Hepatocyte (in vitro differentiated cells): ENCODE data around the gene SHPK.

Experiments
- CTCF ChIP-seq: fragments of 200-600 bp; sonication (generic); IDR thresholded peaks from 2 replicates; pipeline ENCODE4 v1.5.1; 2016; ENCODE audit warnings: antibody characterized with exemption, mild to moderate bottlenecking; ENCODE audit not compliant: poor library complexity
- EZH2 ChIP-seq: fragments of 200-600 bp; sonication (generic); IDR thresholded peaks from 2 replicates; pipeline ENCODE4 v1.6.1; 2016; ENCODE audit warnings: antibody characterized with exemption, mild to moderate bottlenecking, borderline replicate concordance
- EZH2phosphoT487 ChIP-seq: fragments of 200-600 bp; sonication (generic); IDR thresholded peaks from one replicate; pipeline ENCODE4 v1.6.1; 2018; ENCODE audit warnings: antibody characterized with exemption, mild to moderate bottlenecking, low read depth, moderate library complexity; ENCODE audit not compliant: unreplicated experiment, severe bottlenecking

DNA sequence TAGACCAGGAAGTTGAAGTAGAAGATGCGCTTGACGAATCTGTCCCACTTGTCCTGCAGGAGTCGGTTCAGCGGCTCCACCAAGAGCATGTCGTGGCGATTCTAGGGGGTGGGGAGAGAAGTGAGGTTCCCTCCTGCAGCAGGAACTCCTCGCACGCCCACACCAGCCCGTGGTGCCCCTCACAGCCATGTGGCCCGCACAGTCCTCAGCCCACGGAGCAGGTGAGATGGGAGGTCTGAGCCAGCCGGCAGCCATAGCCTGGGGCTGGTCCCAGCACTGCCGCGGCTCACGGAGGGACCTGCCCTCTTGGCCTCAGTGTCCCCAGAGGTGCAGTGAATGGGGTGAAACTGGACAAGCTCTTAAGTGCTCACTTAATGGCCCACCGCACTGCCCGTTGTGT lies 50.2 kb downstream of the SHPK start:
- TF ChIP-seq EZH2 (no peak), CTCF (no peak), EZH2phosphoT487 (no peak)
